Neural cell (in vitro differentiated cells): ENCODE results near the gene ADGRG3. TPM values are rescaled to one million over a fixed set of nuclear protein-coding genes. Genes with fewer than 3 reads are reported as not detected.

Experiments used
- H2AFZ ChIP-seq: fragments of 200-600, 300-800 bp; sonication (generic), shearing (Covaris generic); 2 replicates; pipeline ENCODE4 v1.6.0; 2014; ENCODE audit warnings: low read depth, mild to moderate bottlenecking, antibody characterized with exemption, low read length, moderate library complexity
- H3F3A ChIP-seq: fragments of 200-600 bp; shearing (Covaris generic); 2 replicates; pipeline ENCODE4 v1.6.1; 2016; ENCODE audit warnings: mild to moderate bottlenecking, moderate library complexity, mixed read lengths, antibody characterized with exemption, low read length; ENCODE audit not compliant: insufficient read depth, poor library complexity, severe bottlenecking
- H3K27ac ChIP-seq: fragments of 200-600, 300-800 bp; sonication (generic), shearing (Covaris generic); 2 replicates; pipeline ENCODE4 v1.5.1; 2014; ENCODE audit warnings: mild to moderate bottlenecking, low read length, moderate library complexity
- H3K27me3 ChIP-seq: fragments of 300-800, 200-600 bp; sonication (generic), shearing (Covaris generic); 2 replicates; pipeline ENCODE4 v1.6.0; 2014; ENCODE audit warnings: mild to moderate bottlenecking, low read depth, low read length, moderate library complexity; ENCODE audit not compliant: insufficient read depth
- H3K36me3 ChIP-seq: fragments of 300-800, 200-600 bp; sonication (generic), shearing (Covaris generic); 2 replicates; pipeline ENCODE4 v1.5.1; 2014; ENCODE audit warnings: mild to moderate bottlenecking, antibody characterized with exemption, low read length, moderate library complexity; ENCODE audit not compliant: insufficient read depth
- H3K4me2 ChIP-seq: fragments of 300-800, 200-600 bp; sonication (generic), shearing (Covaris generic); 2 replicates; pipeline ENCODE4 v1.6.0; 2014; ENCODE audit warnings: mild to moderate bottlenecking, low read length
- H3K4me3 ChIP-seq: fragments of 300-800, 200-600 bp; sonication (generic), shearing (Covaris generic); 2 replicates; pipeline ENCODE4 v1.5.1; 2014; ENCODE audit warnings: mild to moderate bottlenecking, low read length, moderate library complexity
- H3K79me2 ChIP-seq: fragments of 200-600 bp; shearing (Covaris generic); replicated peaks from 2 replicates; pipeline ENCODE4 v1.6.0; 2014; ENCODE audit warnings: mild to moderate bottlenecking, low read length, moderate library complexity; ENCODE audit not compliant: insufficient read depth
- H3K9ac ChIP-seq: fragments of 300-800, 200-600 bp; sonication (generic), shearing (Covaris generic); 2 replicates; pipeline ENCODE4 v1.6.1; 2016; ENCODE audit warnings: mild to moderate bottlenecking, low read length, mixed read lengths
- H3K9me2 ChIP-seq: fragments of 200-600 bp; shearing (Covaris generic); 2 replicates; pipeline ENCODE4 v1.6.1; 2016; ENCODE audit warnings: mild to moderate bottlenecking, low read length, mixed read lengths; ENCODE audit not compliant: insufficient read depth
- H3K9me3 ChIP-seq: fragments of 200-600, 300-800 bp; sonication (generic), shearing (Covaris generic); 2 replicates; pipeline ENCODE4 v1.6.1; 2016; ENCODE audit warnings: mild to moderate bottlenecking, mixed run types, low read length, moderate library complexity, mixed read lengths
- H4K20me1 ChIP-seq: fragments of 200-600 bp; shearing (Covaris generic); 2 replicates; pipeline ENCODE4 v1.6.1; 2016; ENCODE audit warnings: mild to moderate bottlenecking, mixed run types; ENCODE audit not compliant: insufficient read depth
- EP300 ChIP-seq: fragments of 450-650 bp; conservative IDR thresholded peaks from 2 replicates; pipeline ENCODE4 v1.6.1; 2014; ENCODE audit warnings: antibody characterized with exemption, mild to moderate bottlenecking, moderate library complexity; ENCODE audit not compliant: poor library complexity, severe bottlenecking
- MXI1 ChIP-seq: fragments of 450-650 bp; conservative IDR thresholded peaks from 2 replicates; pipeline ENCODE4 v1.6.1; 2014; ENCODE audit warnings: antibody characterized with exemption, mild to moderate bottlenecking; ENCODE audit not compliant: poor library complexity, severe bottlenecking
- POLR2AphosphoS5 ChIP-seq: IDR thresholded peaks from 2 replicates; pipeline ENCODE4 v1.6.1; 2012
- RAD21 ChIP-seq: fragments of 450-650 bp; conservative IDR thresholded peaks from 2 replicates; pipeline ENCODE4 v1.6.1; 2014; ENCODE audit warnings: antibody characterized with exemption, mild to moderate bottlenecking, moderate library complexity
- SMC3 ChIP-seq: fragments of 450-650 bp; conservative IDR thresholded peaks from 2 replicates; pipeline ENCODE4 v1.6.1; 2014; ENCODE audit warnings: antibody characterized with exemption, mild to moderate bottlenecking, moderate library complexity; ENCODE audit not compliant: poor library complexity
- polyA plus RNA-seq: library from polyadenylated mRNA; depleted of rRNA; stranded (reverse); fragments of >200 nt; gene quantifications from 2 replicates; pipeline ENCODE4 v1.2.3, GENCODE V29; 2014
- TF ChIP-seq, protein P1 (sequence below): fragments of 450-650 bp; IDR thresholded peaks from 2 replicates; pipeline ENCODE4 v1.5.1; 2014; ENCODE audit warnings: antibody characterized with exemption, mild to moderate bottlenecking, moderate library complexity; ENCODE audit not compliant: poor library complexity, severe bottlenecking
- TF ChIP-seq, protein P2 (sequence below): IDR thresholded peaks from 2 replicates; pipeline ENCODE4 v1.6.1; 2012; ENCODE audit warnings: borderline replicate concordance

The ADGRG3 gene
- polyA plus RNA-seq, 1 donor from 2014 or later, result 0.62 TPM

DNA sequence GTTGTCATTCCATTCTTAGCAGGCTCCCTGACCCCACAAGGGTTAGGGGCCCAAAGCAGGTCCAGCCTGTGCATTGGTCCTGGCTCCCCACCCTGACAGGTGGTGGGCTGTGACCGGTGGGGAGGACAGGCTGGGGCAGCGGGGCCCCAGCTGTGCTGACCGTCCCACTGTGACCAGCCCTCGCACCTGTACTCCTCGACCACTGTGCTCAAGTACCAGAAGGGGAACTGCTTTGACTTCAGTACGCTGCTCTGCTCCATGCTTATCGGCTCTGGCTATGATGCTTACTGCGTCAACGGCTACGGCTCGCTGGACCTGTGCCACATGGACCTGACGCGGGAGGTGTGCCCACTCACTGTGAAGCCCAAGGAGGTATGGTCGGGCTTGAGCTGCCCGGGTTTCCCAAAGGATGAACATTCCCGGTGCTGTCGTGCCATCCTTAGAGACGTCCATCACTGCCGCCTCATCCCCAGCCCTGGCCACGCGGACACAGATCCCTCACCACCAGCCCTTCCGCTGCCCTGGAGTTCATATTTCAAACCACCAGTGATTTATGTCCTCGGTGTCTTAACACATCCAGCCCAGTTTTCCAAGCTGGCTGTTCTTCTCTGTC is 33.8 kb downstream of the ADGRG3 start:
- H4K20me1 ChIP-seq, result no peaks in the 10 kb centered on the region

DNA sequence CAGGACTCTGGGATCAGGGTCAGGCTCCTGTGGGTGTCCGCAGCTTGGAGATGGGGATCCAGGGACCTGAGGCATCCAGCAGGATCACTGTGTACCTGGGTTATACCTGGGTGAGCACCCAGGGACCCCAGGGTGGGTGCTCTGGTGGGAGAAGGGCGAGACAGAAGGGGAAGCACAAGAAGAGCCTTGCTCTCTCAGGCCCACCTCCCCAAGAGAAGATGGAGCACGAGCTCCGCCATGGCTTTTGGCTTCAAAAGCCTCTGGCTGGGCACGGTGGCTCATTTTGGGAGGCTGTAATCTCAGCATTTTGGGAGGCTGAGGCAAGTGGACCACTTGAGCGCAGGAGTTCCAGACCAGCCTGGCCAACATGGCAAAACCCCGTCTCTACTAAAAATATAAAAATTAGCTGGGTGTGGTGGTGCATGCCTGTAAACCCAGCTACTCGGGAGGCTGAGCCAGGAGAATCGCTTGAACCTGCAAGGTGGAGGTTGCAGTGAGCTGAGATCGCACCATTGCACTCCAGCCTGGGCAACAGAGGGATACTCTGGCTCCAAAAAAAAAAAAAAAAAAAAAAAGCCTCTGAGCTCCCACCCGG is 35.4 kb downstream of the ADGRG3 start:
- Histone ChIP-seq H3K27ac (no peak overlapping the region), H3K9me3 (no peaks in the 10 kb centered on the region), H3K27me3 (no peaks in the 10 kb centered on the region), H3K36me3 (no peaks in the 10 kb centered on the region), H3K9me2 (no peaks in the 10 kb centered on the region), H3K79me2 (no peaks in the 10 kb centered on the region), H3K9ac (no peak overlapping the region), H3K4me3 (no peak overlapping the region), H3K4me2 (no peak overlapping the region), H3F3A (no peaks in the 10 kb centered on the region), H2AFZ (no peak overlapping the region), H4K20me1 (no peaks in the 10 kb centered on the region)
- TF ChIP-seq RAD21 (no peak), SMC3 (no peak), POLR2AphosphoS5 (no peak)

More for the DNA sequence above, 33.8 kb downstream of the ADGRG3 start:
- Histone ChIP-seq H3K27ac (no peak overlapping the region), H3K4me2 (no peak overlapping the region), H3K79me2 (no peaks in the 10 kb centered on the region), H3K4me3 (no peak overlapping the region), H3F3A (no peaks in the 10 kb centered on the region), H2AFZ (no peak overlapping the region), H3K9me2 (no peaks in the 10 kb centered on the region), H3K36me3 (no peaks in the 10 kb centered on the region), H3K27me3 (no peaks in the 10 kb centered on the region), H3K9me3 (no peaks in the 10 kb centered on the region), H3K9ac (no peak overlapping the region)
- TF ChIP-seq, protein P1, sequence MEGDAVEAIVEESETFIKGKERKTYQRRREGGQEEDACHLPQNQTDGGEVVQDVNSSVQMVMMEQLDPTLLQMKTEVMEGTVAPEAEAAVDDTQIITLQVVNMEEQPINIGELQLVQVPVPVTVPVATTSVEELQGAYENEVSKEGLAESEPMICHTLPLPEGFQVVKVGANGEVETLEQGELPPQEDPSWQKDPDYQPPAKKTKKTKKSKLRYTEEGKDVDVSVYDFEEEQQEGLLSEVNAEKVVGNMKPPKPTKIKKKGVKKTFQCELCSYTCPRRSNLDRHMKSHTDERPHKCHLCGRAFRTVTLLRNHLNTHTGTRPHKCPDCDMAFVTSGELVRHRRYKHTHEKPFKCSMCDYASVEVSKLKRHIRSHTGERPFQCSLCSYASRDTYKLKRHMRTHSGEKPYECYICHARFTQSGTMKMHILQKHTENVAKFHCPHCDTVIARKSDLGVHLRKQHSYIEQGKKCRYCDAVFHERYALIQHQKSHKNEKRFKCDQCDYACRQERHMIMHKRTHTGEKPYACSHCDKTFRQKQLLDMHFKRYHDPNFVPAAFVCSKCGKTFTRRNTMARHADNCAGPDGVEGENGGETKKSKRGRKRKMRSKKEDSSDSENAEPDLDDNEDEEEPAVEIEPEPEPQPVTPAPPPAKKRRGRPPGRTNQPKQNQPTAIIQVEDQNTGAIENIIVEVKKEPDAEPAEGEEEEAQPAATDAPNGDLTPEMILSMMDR, result no peak

DNA sequence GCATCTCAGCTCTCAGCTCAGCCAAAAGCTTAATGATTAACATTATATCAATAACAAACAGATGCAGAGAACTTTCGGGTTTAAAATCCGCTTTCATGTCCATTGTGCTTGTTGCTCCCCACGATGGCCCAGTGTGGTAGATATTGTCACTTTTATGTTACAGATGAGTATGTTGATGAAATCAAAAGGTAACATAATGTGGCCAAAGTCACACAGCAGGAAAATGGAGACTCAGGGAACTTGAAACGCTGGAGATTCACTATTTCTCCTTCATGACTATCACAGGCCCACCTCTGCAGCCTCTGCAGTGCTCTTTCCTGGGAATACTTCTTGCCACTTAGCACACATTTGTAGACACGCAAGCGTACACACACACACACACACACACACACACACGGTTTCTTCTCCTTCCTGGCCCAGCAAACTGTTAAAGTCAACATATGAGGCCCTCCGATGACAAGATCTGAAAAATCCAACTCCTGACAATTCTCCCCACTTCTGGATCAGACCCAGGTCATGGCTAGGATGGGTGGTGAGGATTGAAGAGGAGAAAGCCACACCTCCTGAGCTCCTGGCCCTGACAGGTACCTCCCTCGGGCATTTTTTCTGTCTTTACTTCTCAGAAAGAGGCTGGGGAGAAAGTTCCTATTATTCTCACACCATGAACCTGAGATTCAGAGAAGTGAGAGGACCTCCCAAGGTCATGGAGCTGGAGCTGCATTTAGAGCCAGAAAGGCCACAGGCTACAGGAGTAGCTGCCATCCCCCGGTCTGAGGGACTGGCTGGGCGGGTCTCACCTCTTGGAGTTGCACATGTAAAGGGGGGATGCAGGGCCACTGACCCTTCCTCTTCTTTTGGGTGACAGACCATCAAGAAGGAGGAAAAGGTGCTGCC is 36.2 kb downstream of the ADGRG3 start:
- Histone ChIP-seq H4K20me1 (no peaks in the 10 kb centered on the region), H3K9me2 (no peaks in the 10 kb centered on the region), H3F3A (no peaks in the 10 kb centered on the region), H3K9me3 (no peaks in the 10 kb centered on the region), H3K36me3 (no peaks in the 10 kb centered on the region), H3K9ac (no peak overlapping the region), H3K4me3 (no peak overlapping the region), H3K27me3 (no peaks in the 10 kb centered on the region), H3K79me2 (no peaks in the 10 kb centered on the region), H3K27ac (no peak overlapping the region), H2AFZ (no peak overlapping the region), H3K4me2 (no peak overlapping the region)
- no peak for TF ChIP-seq MXI1
- TF ChIP-seq, protein P2, sequence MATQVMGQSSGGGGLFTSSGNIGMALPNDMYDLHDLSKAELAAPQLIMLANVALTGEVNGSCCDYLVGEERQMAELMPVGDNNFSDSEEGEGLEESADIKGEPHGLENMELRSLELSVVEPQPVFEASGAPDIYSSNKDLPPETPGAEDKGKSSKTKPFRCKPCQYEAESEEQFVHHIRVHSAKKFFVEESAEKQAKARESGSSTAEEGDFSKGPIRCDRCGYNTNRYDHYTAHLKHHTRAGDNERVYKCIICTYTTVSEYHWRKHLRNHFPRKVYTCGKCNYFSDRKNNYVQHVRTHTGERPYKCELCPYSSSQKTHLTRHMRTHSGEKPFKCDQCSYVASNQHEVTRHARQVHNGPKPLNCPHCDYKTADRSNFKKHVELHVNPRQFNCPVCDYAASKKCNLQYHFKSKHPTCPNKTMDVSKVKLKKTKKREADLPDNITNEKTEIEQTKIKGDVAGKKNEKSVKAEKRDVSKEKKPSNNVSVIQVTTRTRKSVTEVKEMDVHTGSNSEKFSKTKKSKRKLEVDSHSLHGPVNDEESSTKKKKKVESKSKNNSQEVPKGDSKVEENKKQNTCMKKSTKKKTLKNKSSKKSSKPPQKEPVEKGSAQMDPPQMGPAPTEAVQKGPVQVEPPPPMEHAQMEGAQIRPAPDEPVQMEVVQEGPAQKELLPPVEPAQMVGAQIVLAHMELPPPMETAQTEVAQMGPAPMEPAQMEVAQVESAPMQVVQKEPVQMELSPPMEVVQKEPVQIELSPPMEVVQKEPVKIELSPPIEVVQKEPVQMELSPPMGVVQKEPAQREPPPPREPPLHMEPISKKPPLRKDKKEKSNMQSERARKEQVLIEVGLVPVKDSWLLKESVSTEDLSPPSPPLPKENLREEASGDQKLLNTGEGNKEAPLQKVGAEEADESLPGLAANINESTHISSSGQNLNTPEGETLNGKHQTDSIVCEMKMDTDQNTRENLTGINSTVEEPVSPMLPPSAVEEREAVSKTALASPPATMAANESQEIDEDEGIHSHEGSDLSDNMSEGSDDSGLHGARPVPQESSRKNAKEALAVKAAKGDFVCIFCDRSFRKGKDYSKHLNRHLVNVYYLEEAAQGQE, result no peak
- no peak for TF ChIP-seq EP300
